SIG-M5 treated with dmso at 0.1 percent for 504 hours (cell line): Measurements from ENCODE around the gene GNG2.
"Not testable (repeated sequence)": the region's sequence is repeated elsewhere in the genome, so short reads cannot be mapped to it uniquely, and the experiment has no call there.

Experiments used
- DNase-seq: peaks from one replicate; lab custom pipeline; 2025; ENCODE audit not compliant: unreplicated experiment; lab: John Stamatoyannopoulos, UW

Gene GNG2

GRCh38 chr14:51884086-51884927 is 23.9 kb downstream of the GNG2 start:
- DNase-seq = peak; percentile 89

- no peak for DNase-seq
Measured at GRCh38 chr14:51889851-51890250, 29.4 kb downstream of the GNG2 start.

DNA sequence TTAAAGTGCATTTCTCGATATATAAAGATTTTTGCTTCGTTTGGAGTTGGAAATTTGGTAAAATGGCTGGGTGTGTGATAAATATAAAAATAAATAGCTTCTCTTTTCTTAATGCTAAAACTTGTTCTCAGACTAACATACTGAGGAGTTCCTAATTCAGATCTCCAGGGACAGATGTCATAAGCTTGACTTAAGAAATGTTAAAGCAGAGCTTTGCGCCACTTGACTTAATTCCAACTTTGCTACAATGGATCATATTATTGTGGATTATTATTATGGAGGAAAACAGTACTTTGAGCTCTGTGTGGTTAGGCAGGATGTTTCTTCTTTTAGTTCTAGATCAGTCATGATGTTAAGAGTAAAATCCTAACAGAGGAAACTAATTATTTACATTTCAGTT is 33.8 kb downstream of the GNG2 start:
- no peak for DNase-seq

DNA sequence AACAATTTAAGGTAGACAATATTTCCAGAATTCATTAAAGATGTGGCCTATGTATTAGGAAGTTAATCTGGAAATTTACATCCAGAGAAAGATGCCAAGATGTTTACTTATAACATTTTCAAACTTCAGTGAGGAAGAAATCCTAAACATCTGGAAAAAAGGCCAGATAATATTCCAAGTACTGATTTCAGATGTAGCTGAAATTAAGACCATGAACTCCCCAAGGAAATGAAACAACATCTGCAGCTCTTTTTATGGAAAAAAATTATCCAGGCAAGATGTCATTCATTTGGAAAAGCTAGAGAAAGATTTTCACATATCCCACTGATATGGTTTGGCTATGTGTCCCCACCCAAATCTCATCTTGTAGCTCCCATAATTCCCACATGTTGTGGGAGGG is 35.0 kb downstream of the GNG2 start:
- DNase-seq = no peak

- no peak for DNase-seq
Measured at GRCh38 chr14:51897791-51898355, 37.5 kb downstream of the GNG2 start.

- no peak for DNase-seq
Measured at GRCh38 chr14:51901475-51902024, 41.1 kb downstream of the GNG2 start.

DNA sequence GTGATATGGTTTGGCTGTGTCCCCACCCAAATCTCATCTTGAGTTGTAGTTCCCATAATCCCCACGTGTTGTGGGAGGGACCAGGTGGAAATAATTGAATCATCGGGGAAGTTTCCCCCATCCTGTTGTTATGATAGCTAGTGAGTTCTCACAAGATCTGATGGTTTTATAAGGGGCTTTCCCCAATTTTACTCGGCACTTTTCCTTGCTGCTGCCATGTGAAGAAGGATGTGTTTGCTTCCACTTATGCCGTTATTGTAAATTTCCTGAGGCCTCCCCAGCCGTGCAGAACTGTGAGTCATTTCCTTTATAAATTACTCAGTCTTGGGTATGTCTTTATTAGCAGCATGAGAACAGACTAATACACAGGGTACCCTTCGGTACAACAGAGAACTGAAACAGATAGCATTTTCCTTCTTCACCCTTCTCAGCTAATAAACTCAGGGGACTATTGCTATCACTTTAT is 45.3 kb downstream of the GNG2 start:
- DNase-seq = not testable (repeated sequence)

- DNase-seq = no peak
Measured at GRCh38 chr14:51908086-51908485, 47.7 kb downstream of the GNG2 start.

GRCh38 chr14:51912112-51912786 is 51.8 kb downstream of the GNG2 start:
- DNase-seq = no peak

- DNase-seq = no peak
Measured at GRCh38 chr14:51914310-51914709, 53.9 kb downstream of the GNG2 start.

- DNase-seq = no peak
Measured at GRCh38 chr14:51917193-51917592, 56.8 kb downstream of the GNG2 start.

DNA sequence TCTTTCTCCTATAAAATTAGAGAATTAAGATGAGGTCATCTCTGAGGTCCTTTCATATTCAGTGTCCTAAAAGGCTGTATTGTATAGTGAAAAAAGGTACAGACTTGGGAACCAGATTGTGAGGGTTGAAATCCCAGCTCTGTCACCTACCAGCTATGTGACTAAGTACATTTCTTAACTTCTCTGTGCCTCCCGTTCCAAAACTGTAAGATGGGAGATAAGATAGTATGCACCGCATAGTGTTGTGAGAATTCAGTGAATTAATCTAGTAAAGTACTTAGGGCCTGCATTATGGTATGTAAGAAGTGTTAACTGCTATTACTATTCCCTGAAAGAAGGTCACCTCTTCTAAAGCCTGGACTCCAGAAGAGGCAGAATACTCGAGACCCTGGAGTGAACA is 60.6 kb downstream of the GNG2 start:
- no peak for DNase-seq

- DNase-seq = no peak
Measured at GRCh38 chr14:51922624-51923023, 62.2 kb downstream of the GNG2 start.

GRCh38 chr14:51924600-51924999 is 64.2 kb downstream of the GNG2 start:
- DNase-seq = no peak

DNA sequence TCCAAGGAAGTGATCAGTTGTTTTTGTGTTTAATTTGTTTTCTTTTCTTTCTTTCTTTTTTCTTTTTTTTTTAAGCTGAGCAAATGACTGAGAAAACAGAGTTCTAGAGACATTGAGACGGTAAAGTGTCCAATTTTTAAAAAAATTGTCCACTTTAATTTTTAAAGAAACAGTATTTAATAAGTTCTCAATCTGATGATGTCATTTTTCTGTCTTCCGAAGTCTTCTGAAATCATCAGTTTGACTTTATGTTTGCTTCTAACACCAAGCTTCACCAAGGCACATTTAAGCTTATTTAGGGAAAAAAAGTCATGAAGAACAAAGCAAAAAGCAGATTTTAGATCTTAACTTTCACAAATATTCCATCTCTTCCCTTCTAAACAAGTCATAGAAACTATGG is 65.6 kb downstream of the GNG2 start:
- no peak for DNase-seq

DNA sequence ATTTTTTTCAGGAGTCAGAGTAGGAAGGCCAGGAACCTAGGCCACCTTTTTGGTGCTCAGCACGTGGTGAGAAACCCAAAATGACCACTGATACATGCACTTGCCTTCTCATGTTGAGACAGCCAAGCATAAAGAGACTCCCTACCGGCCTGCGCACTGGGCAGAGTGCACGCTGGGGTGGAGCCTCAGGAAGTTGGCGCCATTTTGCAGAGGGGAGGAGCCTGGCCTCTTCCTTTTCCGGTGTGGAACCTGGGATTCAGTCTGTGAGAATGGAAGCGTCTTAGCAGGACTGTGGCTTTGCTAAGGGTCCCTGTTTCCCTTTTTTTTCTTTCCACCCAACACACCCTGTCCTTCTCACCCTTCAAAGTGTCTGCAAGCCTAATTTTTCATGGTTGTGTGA is 66.0 kb downstream of the GNG2 start:
- no peak for DNase-seq

DNA sequence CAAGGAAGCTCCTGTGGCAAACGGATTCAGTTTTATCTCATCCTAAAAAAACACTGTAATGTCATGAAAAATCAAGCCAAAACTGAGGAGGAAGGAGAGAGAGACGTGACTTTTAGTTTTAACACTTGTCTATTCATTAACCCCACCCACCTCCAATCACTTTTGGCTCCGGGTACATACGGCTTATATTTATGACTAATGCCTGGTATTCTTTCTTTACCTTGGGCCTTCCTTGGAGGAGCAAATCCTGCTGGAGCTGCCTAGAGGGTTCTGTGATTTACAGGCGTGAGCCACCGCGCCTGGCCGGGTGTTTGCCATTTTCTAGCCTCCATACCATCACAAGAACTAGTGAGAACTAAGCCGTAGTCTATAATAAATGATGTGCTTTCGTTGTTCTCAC is 68.2 kb downstream of the GNG2 start:
- DNase-seq = no peak

GRCh38 chr14:51929166-51929565 is 68.8 kb downstream of the GNG2 start:
- no peak for DNase-seq

DNA sequence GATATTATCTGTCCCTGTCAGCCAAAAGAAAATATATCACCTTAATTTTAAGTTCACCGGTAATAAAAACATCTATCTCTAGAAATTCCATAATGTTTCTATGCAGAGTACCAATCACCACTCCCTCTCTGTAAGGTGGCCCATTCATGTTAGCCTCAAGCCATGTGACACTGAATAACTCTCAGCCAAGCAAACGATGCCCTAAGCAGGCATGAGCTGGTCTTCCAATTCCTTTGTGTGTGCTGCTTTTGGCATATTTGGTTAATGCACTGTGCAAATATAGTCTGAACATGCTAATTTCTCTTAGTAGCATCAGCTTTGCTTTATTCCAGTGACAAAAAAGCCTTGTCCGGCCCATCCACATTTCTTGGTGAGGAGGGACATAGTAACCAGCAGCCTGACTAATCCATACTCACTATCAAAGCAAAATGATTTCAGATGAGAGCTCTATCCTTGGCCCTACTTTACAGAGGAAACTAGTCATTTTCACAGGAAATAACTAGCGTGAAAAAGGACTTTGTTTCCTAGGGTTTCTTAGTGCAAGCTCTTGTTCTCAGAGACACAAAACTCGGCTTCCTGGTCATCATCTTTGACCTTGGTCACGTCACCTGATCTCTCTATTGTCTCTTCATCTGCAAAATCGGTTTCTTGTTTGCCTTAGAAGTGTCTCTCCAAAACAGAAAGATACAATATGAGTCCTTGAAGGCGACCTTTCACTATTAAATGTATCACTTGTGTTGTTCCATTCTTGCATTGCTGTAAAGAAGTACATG is 69.7 kb downstream of the GNG2 start:
- DNase-seq = no peak

DNA sequence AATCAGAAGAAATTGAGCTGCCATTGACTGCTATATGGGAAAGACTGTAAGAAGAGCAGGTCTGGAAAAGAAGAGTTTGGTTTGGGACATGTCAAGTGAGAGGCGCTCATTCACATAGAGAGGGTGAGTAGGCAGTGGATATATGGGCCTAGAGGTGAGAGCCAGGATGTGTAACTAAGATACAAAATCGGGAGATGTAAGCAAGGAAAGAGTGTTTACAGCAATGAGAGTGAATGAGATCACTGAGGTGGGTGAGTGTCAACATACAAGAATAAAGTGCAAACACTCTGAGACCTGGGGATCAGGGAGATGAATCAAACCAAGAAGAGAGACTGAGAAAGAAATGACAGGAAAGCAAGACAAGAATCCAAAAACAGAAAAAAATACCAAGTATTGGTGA is 70.9 kb downstream of the GNG2 start:
- DNase-seq = no peak

DNA sequence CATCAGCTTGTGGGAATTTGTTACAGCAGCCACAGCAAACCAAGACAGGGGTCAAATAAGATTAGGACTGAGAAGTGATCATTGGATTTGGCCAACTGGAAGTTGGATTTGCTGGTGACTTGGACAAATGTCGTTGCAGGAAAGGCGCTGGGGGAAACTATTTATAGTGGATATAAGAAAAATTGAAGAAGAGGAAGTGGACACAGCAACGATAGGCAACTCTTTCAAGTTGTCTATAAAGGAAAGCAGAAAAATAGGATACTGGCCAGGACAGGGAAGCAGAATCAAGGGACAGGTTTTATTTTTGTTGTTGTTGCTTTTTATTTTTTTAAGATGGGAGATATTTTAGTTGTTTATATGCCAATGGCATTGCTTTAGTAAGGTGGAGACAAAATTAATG is 72.8 kb downstream of the GNG2 start:
- no peak for DNase-seq
